Measurements from ENCODE around the gene CYSLTR1.

The CYSLTR1 gene

GRCh38 chrX:78322863-78323262, 4.5 kb downstream of the CYSLTR1 start:
- Histone ChIP-seq H3K27ac (no peak overlapping the region), H3K4me3 (ENCODE audit: low read depth, low read length) (no peak overlapping the region), H3K9me3 (ENCODE audit: severe bottlenecking) (no peaks in the 10 kb centered on the region), H3K36me3 (no peaks in the 10 kb centered on the region), H3K27me3 (ENCODE audit: insufficient read depth, low read depth, severe bottlenecking) (peaks cover 28% of the 10 kb centered on the region)
- no peak for DNase-seq
- TF ChIP-seq, protein P1, sequence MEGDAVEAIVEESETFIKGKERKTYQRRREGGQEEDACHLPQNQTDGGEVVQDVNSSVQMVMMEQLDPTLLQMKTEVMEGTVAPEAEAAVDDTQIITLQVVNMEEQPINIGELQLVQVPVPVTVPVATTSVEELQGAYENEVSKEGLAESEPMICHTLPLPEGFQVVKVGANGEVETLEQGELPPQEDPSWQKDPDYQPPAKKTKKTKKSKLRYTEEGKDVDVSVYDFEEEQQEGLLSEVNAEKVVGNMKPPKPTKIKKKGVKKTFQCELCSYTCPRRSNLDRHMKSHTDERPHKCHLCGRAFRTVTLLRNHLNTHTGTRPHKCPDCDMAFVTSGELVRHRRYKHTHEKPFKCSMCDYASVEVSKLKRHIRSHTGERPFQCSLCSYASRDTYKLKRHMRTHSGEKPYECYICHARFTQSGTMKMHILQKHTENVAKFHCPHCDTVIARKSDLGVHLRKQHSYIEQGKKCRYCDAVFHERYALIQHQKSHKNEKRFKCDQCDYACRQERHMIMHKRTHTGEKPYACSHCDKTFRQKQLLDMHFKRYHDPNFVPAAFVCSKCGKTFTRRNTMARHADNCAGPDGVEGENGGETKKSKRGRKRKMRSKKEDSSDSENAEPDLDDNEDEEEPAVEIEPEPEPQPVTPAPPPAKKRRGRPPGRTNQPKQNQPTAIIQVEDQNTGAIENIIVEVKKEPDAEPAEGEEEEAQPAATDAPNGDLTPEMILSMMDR (IDR thresholded peaks at IDR 0.05; ENCODE audit: low read depth, low read length) = no peak

DNA sequence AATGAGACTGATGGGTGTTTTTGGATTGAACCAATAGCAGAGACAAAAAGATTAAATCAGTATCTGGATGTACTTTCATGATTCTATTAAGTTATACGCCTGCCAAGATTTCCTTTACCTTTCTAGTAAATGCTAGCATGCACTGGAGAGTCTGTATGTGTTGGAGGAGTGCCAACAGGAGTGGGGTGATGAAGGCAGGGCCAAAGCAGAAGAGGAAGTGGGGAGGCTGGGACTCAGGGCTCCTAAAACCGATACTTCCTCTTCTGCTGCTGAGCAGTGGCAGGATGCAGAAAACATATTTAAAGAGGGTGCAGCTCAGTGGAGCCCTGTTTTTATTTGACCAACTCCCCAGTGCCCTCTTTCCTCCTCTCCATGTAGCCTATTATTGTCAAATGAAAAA, 5.6 kb downstream of the CYSLTR1 start:
- H3K36me3 ChIP-seq = no peaks in the 10 kb centered on the region
- peaks cover 28% of the 10 kb centered on the region for H3K27me3 ChIP-seq (ENCODE audit: insufficient read depth, low read depth, severe bottlenecking)
- TF ChIP-seq, protein P1 (IDR thresholded peaks at IDR 0.05; ENCODE audit: low read depth, low read length) = no peak
- DNase-seq = no peak
- H3K4me3 ChIP-seq (ENCODE audit: low read depth, low read length) = no peak overlapping the region
- no peaks in the 10 kb centered on the region for H3K9me3 ChIP-seq (ENCODE audit: severe bottlenecking)
- no peak overlapping the region for H3K27ac ChIP-seq

- TF ChIP-seq, protein P1 (IDR thresholded peaks at IDR 0.05; ENCODE audit: low read depth, low read length) = no peak
- DNase-seq = no peak
- H3K27me3 ChIP-seq (ENCODE audit: insufficient read depth, low read depth, severe bottlenecking) = peaks cover 4% of the 10 kb centered on the region
- H3K27ac ChIP-seq = no peak overlapping the region
- no peaks in the 10 kb centered on the region for H3K36me3 ChIP-seq
- no peak overlapping the region for H3K4me3 ChIP-seq (ENCODE audit: low read depth, low read length)
- no peaks in the 10 kb centered on the region for H3K9me3 ChIP-seq (ENCODE audit: severe bottlenecking)
Measured at GRCh38 chrX:78316265-78316664, 11.1 kb downstream of the CYSLTR1 start.

DNA sequence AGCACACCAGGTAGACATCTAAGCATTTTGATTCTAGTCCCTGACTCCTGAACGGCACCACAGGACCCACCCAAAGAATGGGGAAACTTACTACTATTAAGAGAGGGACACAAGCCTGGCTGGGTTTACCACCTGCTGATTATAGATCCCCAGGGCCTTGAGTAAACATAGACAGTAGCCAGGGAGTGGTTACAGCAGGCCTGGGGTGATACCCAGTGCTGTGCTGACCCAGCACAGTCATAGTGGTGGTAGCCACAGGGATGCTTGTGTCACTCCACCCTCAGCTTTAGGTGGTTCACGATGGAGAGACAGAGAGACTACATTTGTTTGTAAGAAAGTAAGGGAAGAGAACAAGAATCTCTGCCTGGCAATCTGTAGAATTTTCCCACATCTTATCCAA, 11.7 kb downstream of the CYSLTR1 start:
- Histone ChIP-seq H3K36me3 (no peaks in the 10 kb centered on the region), H3K9me3 (ENCODE audit: severe bottlenecking) (no peaks in the 10 kb centered on the region), H3K27me3 (ENCODE audit: insufficient read depth, low read depth, severe bottlenecking) (peaks cover under 1% of the 10 kb centered on the region), H3K27ac (no peak overlapping the region), H3K4me3 (ENCODE audit: low read depth, low read length) (no peak overlapping the region)
- no peak for DNase-seq
- TF ChIP-seq, protein P1 (IDR thresholded peaks at IDR 0.05; ENCODE audit: low read depth, low read length) = no peak

GRCh38 chrX:78314561-78314960, 12.8 kb downstream of the CYSLTR1 start:
- H3K4me3 ChIP-seq (ENCODE audit: low read depth, low read length) = no peak overlapping the region
- no peaks in the 10 kb centered on the region for H3K27me3 ChIP-seq (ENCODE audit: insufficient read depth, low read depth, severe bottlenecking)
- DNase-seq = no peak
- H3K27ac ChIP-seq = no peak overlapping the region
- TF ChIP-seq, protein P1 (IDR thresholded peaks at IDR 0.05; ENCODE audit: low read depth, low read length) = no peak
- no peaks in the 10 kb centered on the region for H3K9me3 ChIP-seq (ENCODE audit: severe bottlenecking)
- H3K36me3 ChIP-seq = no peaks in the 10 kb centered on the region

DNA sequence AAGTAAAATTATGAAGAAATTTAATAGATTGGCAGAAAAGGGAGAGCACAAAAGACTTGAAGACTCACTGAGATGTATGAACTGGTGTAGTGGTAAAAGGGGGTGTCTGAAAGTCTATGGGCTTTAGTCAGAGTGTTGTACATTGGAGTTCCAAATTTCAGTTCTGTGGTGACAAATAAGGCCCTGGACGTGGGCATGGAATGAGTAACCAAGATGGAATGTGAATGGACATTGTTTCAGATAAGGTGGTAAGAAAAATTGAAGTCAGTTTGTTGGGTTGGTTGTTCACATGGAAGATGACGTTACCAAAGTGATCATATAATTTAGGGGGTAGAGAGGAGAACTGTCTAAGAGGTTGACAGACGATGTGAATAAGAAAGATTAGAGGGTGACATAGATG, 13.9 kb downstream of the CYSLTR1 start:
- H3K27ac ChIP-seq = no peak overlapping the region
- H3K9me3 ChIP-seq (ENCODE audit: severe bottlenecking) = no peaks in the 10 kb centered on the region
- TF ChIP-seq, protein P1 (IDR thresholded peaks at IDR 0.05; ENCODE audit: low read depth, low read length) = no peak
- H3K36me3 ChIP-seq = no peaks in the 10 kb centered on the region
- peaks cover under 1% of the 10 kb centered on the region for H3K27me3 ChIP-seq (ENCODE audit: insufficient read depth, low read depth, severe bottlenecking)
- DNase-seq = no peak
- H3K4me3 ChIP-seq (ENCODE audit: low read depth, low read length) = no peak overlapping the region

Measured in WERI-Rb-1 (cell line).